ENCODE measurements around the gene PPP1R8. TPM values are rescaled to one million over a fixed set of nuclear protein-coding genes. Genes with fewer than 3 reads are reported as not detected.

PPP1R8 gene
- total RNA-seq (48.9 and 50.6 TPM in 2 replicates), polyA plus RNA-seq (42.2 and 49.8 TPM in 2 replicates), polyA minus RNA-seq (ENCODE audit: low replicate concordance) (32.5 and 74.8 TPM in 2 replicates)
- polyA plus RNA-seq (2012), result 32.2 and 43.3 TPM in 2 replicates

GRCh38 chr1:27830621-27831440 lies at the start of gene PPP1R8:
PPP1R8 (plus strand) TSS chr1:27830782; CDS start chr1:27830836, 54 bp downstream.
- DNase-seq (ENCODE audit: low read depth in 2 of 2), result peak; percentile 95 to 96
- peak within 1 kb of the TSS; percentile 93 for H3K9ac ChIP-seq (ENCODE audit: insufficient read depth, low read length)
- H3K27ac ChIP-seq (ENCODE audit: insufficient read depth, low read length), result peak within 1 kb of the TSS; percentile 95
- no peaks in the 10 kb centered on the region for H3K36me3 ChIP-seq (ENCODE audit: control insufficient read depth, insufficient read depth, low read length)
- H3K79me2 ChIP-seq (ENCODE audit: control insufficient read depth, insufficient read depth, low read length), result peaks cover 51% of the 10 kb centered on the region
- H3K27me3 ChIP-seq (ENCODE audit: control insufficient read depth, insufficient read depth, low read length), result no peaks in the 10 kb centered on the region
- H4K20me1 ChIP-seq (ENCODE audit: control insufficient read depth, extremely low read depth, insufficient read depth, low read length), result peaks cover 3% of the 10 kb centered on the region
- H3K4me3 ChIP-seq (replicated peaks in 1 of 4; ENCODE audit: control extremely low read depth in 1 of 4, insufficient read depth in 1 of 4, low read depth in 3 of 4, low read length in 4 of 4), result peak within 1 kb of the TSS; percentile 76 to 91 (median 88)
- TF ChIP-seq EZH2 (IDR thresholded peaks at IDR 0.05; ENCODE audit: low read length, missing control alignments) (no peak), CTCF (conservative IDR thresholded peaks at IDR 0.05 in 1 of 2, IDR thresholded peaks at IDR 0.05 in 1 of 2; ENCODE audit: low read depth in 1 of 2, low read length in 2 of 2) (no peak)
- H3K9me3 ChIP-seq (ENCODE audit: control insufficient read depth, insufficient read depth, low read depth, low read length), result no peaks in the 10 kb centered on the region
- H3K4me2 ChIP-seq (ENCODE audit: extremely low read depth, insufficient read depth, low read length), result peak within 1 kb of the TSS; percentile 88
- H2AFZ ChIP-seq (ENCODE audit: low read length), result peak within 1 kb of the TSS; percentile 97
- peaks cover 8% of the 10 kb centered on the region for H3K4me1 ChIP-seq (ENCODE audit: control insufficient read depth, extremely low read depth, insufficient read depth, low read length)

GRCh38 chr1:27782950-27783349 lies 47.6 kb upstream of the PPP1R8 start:
- Histone ChIP-seq H3K9ac (ENCODE audit: insufficient read depth, low read length) (no peak overlapping the region), H3K79me2 (ENCODE audit: control insufficient read depth, insufficient read depth, low read length) (peaks cover 40% of the 10 kb centered on the region), H3K4me3 (replicated peaks in 1 of 4; ENCODE audit: control extremely low read depth in 1 of 4, insufficient read depth in 1 of 4, low read depth in 3 of 4, low read length in 4 of 4) (no peak overlapping the region), H4K20me1 (ENCODE audit: control insufficient read depth, extremely low read depth, insufficient read depth, low read length) (no peaks in the 10 kb centered on the region), H3K27me3 (ENCODE audit: control insufficient read depth, insufficient read depth, low read length) (no peaks in the 10 kb centered on the region), H3K36me3 (ENCODE audit: control insufficient read depth, insufficient read depth, low read length) (no peaks in the 10 kb centered on the region), H3K4me2 (ENCODE audit: extremely low read depth, insufficient read depth, low read length) (no peak overlapping the region), H3K4me1 (ENCODE audit: control insufficient read depth, extremely low read depth, insufficient read depth, low read length) (no peaks in the 10 kb centered on the region), H3K27ac (ENCODE audit: insufficient read depth, low read length) (no peak overlapping the region), H2AFZ (ENCODE audit: low read length) (no peak overlapping the region), H3K9me3 (ENCODE audit: control insufficient read depth, insufficient read depth, low read depth, low read length) (no peaks in the 10 kb centered on the region)
- TF ChIP-seq EZH2 (IDR thresholded peaks at IDR 0.05; ENCODE audit: low read length, missing control alignments), result no peak
- TF ChIP-seq CTCF (conservative IDR thresholded peaks at IDR 0.05 in 1 of 2, IDR thresholded peaks at IDR 0.05 in 1 of 2; ENCODE audit: low read depth in 1 of 2, low read length in 2 of 2), result no peak
- DNase-seq (ENCODE audit: low read depth in 2 of 2), result no peak

- H3K4me2 ChIP-seq (ENCODE audit: extremely low read depth, insufficient read depth, low read length), result no peak overlapping the region
- no peaks in the 10 kb centered on the region for H3K36me3 ChIP-seq (ENCODE audit: control insufficient read depth, insufficient read depth, low read length)
- TF ChIP-seq CTCF (conservative IDR thresholded peaks at IDR 0.05 in 1 of 2, IDR thresholded peaks at IDR 0.05 in 1 of 2; ENCODE audit: low read depth in 1 of 2, low read length in 2 of 2) (no peak), EZH2 (IDR thresholded peaks at IDR 0.05; ENCODE audit: low read length, missing control alignments) (no peak)
- peaks cover 34% of the 10 kb centered on the region for H3K79me2 ChIP-seq (ENCODE audit: control insufficient read depth, insufficient read depth, low read length)
- no peaks in the 10 kb centered on the region for H3K27me3 ChIP-seq (ENCODE audit: control insufficient read depth, insufficient read depth, low read length)
- H3K9ac ChIP-seq (ENCODE audit: insufficient read depth, low read length), result no peak overlapping the region
- H3K27ac ChIP-seq (ENCODE audit: insufficient read depth, low read length), result no peak overlapping the region
- DNase-seq (ENCODE audit: low read depth in 2 of 2), result no peak
- no peaks in the 10 kb centered on the region for H3K9me3 ChIP-seq (ENCODE audit: control insufficient read depth, insufficient read depth, low read depth, low read length)
- H3K4me1 ChIP-seq (ENCODE audit: control insufficient read depth, extremely low read depth, insufficient read depth, low read length), result no peaks in the 10 kb centered on the region
- H4K20me1 ChIP-seq (ENCODE audit: control insufficient read depth, extremely low read depth, insufficient read depth, low read length), result no peaks in the 10 kb centered on the region
- no peak overlapping the region for H3K4me3 ChIP-seq (replicated peaks in 1 of 4; ENCODE audit: control extremely low read depth in 1 of 4, insufficient read depth in 1 of 4, low read depth in 3 of 4, low read length in 4 of 4)
- H2AFZ ChIP-seq (ENCODE audit: low read length), result no peak overlapping the region
These were observed 45.9 kb upstream of the PPP1R8 start for GRCh38 chr1:27784700-27785099.
